Colonic mucosa (tissue), 4 donors: Measurements from ENCODE around the gene SLC9A9. TPM values are rescaled to one million over a fixed set of nuclear protein-coding genes. Genes with fewer than 3 reads are reported as not detected.

Experiments used
- DNase-seq: peaks from one replicate; pipeline ENCODE4 v3.0.0-alpha.2; 2020
- H3K27ac ChIP-seq: fragments of 200-600 bp; one replicate; pipeline ENCODE4 v1.8.0; 2021
- H3K27me3 ChIP-seq: fragments of 200-600 bp; one replicate; pipeline ENCODE4 v1.8.0; 2021
- H3K36me3 ChIP-seq: fragments of 200-600 bp; one replicate; pipeline ENCODE4 v1.8.0; 2021
- H3K4me1 ChIP-seq: fragments of 200-600 bp; one replicate; pipeline ENCODE4 v1.8.0; 2021; ENCODE audit warnings: mild to moderate bottlenecking
- H3K4me3 ChIP-seq: fragments of 200-600 bp; one replicate; pipeline ENCODE4 v1.8.0; 2021
- H3K9ac ChIP-seq, 2 donors: one replicate each; pipeline ENCODE4 v1.7.0; 2013; ENCODE audit warnings: control low read depth in 2 of 2, low read depth in 2 of 2, low read length in 2 of 2
- H3K9me3 ChIP-seq: fragments of 200-600 bp; one replicate; pipeline ENCODE4 v1.8.0; 2021
- CTCF ChIP-seq: fragments of 200-600 bp; IDR thresholded peaks from one replicate; pipeline ENCODE4 v1.8.0; 2022; ENCODE audit warnings: antibody characterized with exemption, mild to moderate bottlenecking
- intact Hi-C: fragments of 100-400 bp; cut with DNase I; formaldehyde crosslinking; loops from one replicate; pipeline ENCODE4 v1.14.1; 2022
- total RNA-seq, 2 donors: library from RNA; stranded (reverse); fragmentation: NEBNext Ultra II Directional in 1 of 2; extraction: Animal tissue kit (Norgen Biotek cat#: 25700) in 1 of 2; gene quantifications; one replicate each; pipeline ENCODE4 v1.2.1, GENCODE V29; 2021
- donor health status: healthy.
- donor health status: DM: no; HTN: no; CAD: no.
- donor health status: DM: no; HTN: no; CAD: no.

SLC9A9 gene
- total RNA-seq, 2 donors from 2014 or later: 2.5 to 6.5 TPM

GRCh38 chr3:143469159-143469558, 379.1 kb downstream of the SLC9A9 start:
- intact Hi-C loops: no loop called here
- no peaks in the 10 kb centered on the region for H3K9me3 ChIP-seq

GRCh38 chr3:143465666-143466065, 382.6 kb downstream of the SLC9A9 start:
- no peaks in the 10 kb centered on the region for H3K36me3 ChIP-seq
- H3K4me3 ChIP-seq: no peak overlapping the region
- DNase-seq: no peak
- H3K9ac ChIP-seq: no peak overlapping the region
- H3K4me1 ChIP-seq: peaks cover 5% of the 10 kb centered on the region
- H3K27me3 ChIP-seq: no peaks in the 10 kb centered on the region
- no peaks in the 10 kb centered on the region for H3K9me3 ChIP-seq
- intact Hi-C loops: no loop called here
- TF ChIP-seq CTCF: no peak
- peak overlapping the region; percentile 60 for H3K27ac ChIP-seq

More at GRCh38 chr3:143469159-143469558, 379.1 kb downstream of the SLC9A9 start:
- Histone ChIP-seq H3K27ac (no peak overlapping the region), H3K4me1 (peaks cover 5% of the 10 kb centered on the region), H3K27me3 (no peaks in the 10 kb centered on the region), H3K36me3 (no peaks in the 10 kb centered on the region), H3K4me3 (no peak overlapping the region), H3K9ac (no peak overlapping the region)
- TF ChIP-seq CTCF: no peak
- no peak for DNase-seq

DNA sequence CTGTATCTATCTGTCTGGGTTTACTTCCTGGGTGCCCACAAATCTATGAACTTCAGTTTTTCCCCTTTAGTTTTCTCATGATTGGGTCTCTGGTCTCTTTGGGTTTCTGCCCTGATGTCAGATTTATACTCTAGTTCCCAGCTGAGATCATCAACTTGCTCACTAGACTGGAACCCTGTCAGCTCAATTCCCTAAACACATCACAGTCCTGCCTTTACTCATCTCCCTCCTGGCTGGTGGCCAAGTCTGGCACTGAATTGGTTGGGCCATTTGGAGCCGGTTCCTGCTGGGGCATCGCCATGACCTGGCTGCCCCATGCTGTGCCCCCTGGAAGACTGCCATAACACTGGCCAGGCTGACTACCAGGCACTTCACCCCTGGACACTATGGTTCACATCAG, 383.4 kb downstream of the SLC9A9 start:
- no peak overlapping the region for H3K4me3 ChIP-seq
- H3K9ac ChIP-seq: no peak overlapping the region
- H3K27ac ChIP-seq: peak overlapping the region; percentile 60
- no peaks in the 10 kb centered on the region for H3K27me3 ChIP-seq
- H3K9me3 ChIP-seq: no peaks in the 10 kb centered on the region
- intact Hi-C loops: no loop called here
- TF ChIP-seq CTCF: no peak
- H3K4me1 ChIP-seq: peaks cover 5% of the 10 kb centered on the region
- DNase-seq: peak; percentile 58
- H3K36me3 ChIP-seq: no peaks in the 10 kb centered on the region

- H3K27me3 ChIP-seq: no peaks in the 10 kb centered on the region
- no peak for DNase-seq
- no peak overlapping the region for H3K4me3 ChIP-seq
- H3K9ac ChIP-seq: no peak overlapping the region
- H3K9me3 ChIP-seq: no peaks in the 10 kb centered on the region
- H3K4me1 ChIP-seq: no peaks in the 10 kb centered on the region
- H3K27ac ChIP-seq: no peak overlapping the region
- no peaks in the 10 kb centered on the region for H3K36me3 ChIP-seq
- TF ChIP-seq CTCF: no peak
- intact Hi-C loops: no loop called here
Measured at GRCh38 chr3:143455480-143455879, 392.8 kb downstream of the SLC9A9 start.

DNA sequence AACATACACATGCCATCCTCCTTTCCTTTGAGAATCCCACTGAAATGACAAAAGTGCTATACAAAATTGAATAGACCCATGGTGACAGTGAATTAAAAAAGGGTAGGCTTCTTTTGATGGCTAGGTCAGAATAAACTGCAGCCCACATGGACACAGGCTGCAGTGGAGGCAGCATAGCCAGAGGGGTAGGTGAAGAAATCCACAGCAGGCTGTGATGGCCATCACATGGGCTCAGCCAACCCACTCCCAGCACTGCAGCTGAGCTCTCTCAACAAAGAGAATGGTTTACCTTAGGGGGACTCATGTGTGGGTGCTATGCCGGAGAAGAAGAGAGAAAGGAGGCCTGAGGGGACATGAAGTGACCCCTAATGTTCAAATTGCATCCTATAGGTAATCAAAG, 397.6 kb downstream of the SLC9A9 start:
- Histone ChIP-seq H3K27ac (no peak overlapping the region), H3K36me3 (no peaks in the 10 kb centered on the region), H3K9ac (no peak overlapping the region), H3K4me1 (no peaks in the 10 kb centered on the region), H3K9me3 (no peaks in the 10 kb centered on the region), H3K4me3 (no peak overlapping the region), H3K27me3 (no peaks in the 10 kb centered on the region)
- intact Hi-C loops: no loop called here
- TF ChIP-seq CTCF: no peak
- no peak for DNase-seq

DNA sequence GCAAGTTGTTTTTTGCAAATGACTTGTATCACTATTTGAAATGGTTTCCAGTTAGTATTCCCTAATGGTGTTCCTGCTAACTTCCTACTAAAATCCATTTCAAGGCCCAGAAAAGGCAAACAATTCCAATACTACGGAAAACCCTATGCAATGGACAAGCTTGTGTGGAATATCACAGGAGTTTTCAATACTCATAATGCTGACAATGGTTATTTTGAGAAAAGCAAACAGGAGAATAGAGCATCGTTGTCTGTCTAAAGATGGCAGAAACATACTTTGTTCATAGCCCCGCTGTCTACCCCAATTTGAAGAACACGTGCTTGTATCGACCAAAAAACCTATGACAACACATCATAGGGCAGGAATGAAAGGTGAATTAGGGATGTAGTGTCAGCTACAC, 400.8 kb downstream of the SLC9A9 start:
- Histone ChIP-seq H3K4me3 (no peak overlapping the region), H3K9me3 (no peaks in the 10 kb centered on the region), H3K4me1 (no peaks in the 10 kb centered on the region), H3K27me3 (no peaks in the 10 kb centered on the region), H3K27ac (no peak overlapping the region), H3K36me3 (no peaks in the 10 kb centered on the region), H3K9ac (no peak overlapping the region)
- TF ChIP-seq CTCF: no peak
- intact Hi-C loops: no loop called here
- no peak for DNase-seq
